ENCODE data around the gene NR2F6. TPM values are rescaled to one million over a fixed set of nuclear protein-coding genes. Genes with fewer than 3 reads are reported as not detected.

Gene NR2F6
- total RNA-seq, 1 experiment from 2014 or later: 90.8 TPM

- no peaks in the 10 kb centered on the region for H3K9me2 ChIP-seq (ENCODE audit: insufficient read depth)
- H3F3A ChIP-seq (ENCODE audit: insufficient read depth, low read depth): peaks cover 61% of the 10 kb centered on the region
- CTCF ChIA-PET: interaction anchor here (0.7 kb wide), 2 partner anchors 33 to 97 kb away, joined by 3 to 4 read pairs; no protein-coding TSS in a partner anchor
- TF ChIP-seq CTCF (conservative IDR thresholded peaks at IDR 0.05) (no peak), EZH2 (IDR thresholded peaks at IDR 0.05; ENCODE audit: low read depth) (no peak)
- no peaks in the 10 kb centered on the region for H3K27me3 ChIP-seq (ENCODE audit: insufficient read depth, low read depth)
- no peaks in the 10 kb centered on the region for H3K9me3 ChIP-seq (ENCODE audit: insufficient read depth, low read depth)
- no peak overlapping the region for H3K27ac ChIP-seq
- POLR2A ChIA-PET (ENCODE audit: unreplicated experiment): no interaction called here
- no peak overlapping the region for H3K4me3 ChIP-seq
- peaks cover 37% of the 10 kb centered on the region for H3K4me1 ChIP-seq (replicated peaks; ENCODE audit: insufficient read depth)
- H3K4me2 ChIP-seq: 0 out of 2 replicates have a peak overlapping the region, but pooled peaks have one; percentile 15
- TSS peak; percentile 39 for BruUV-seq (replicated peaks)
- peak in 1 of 2 experiments; percentile 9 for DNase-seq
- H2AFZ ChIP-seq: no peak overlapping the region
- no peaks in the 10 kb centered on the region; the same call in 1 of the 2 replicates for H3K36me3 ChIP-seq (ENCODE audit: low read depth)
- peaks cover 26% of the 10 kb centered on the region for H3K79me2 ChIP-seq (ENCODE audit: low read depth)
- intact Hi-C loops (cut with micrococcal nuclease; ENCODE audit: unreplicated experiment): loop anchor here (2.0 to 5.0 kb wide), 2 partner anchors 34 to 93 kb away; no protein-coding TSS in a partner anchor
- 0 out of 2 replicates have a peak, but pooled peaks cover 5% of the 10 kb centered on the region for H4K20me1 ChIP-seq (ENCODE audit: insufficient read depth)
These were observed 47.9 kb upstream of the NR2F6 start for GRCh38 chr19:17293605-17294004.

- no TSS peak for BruUV-seq (replicated peaks)
- no peaks in the 10 kb centered on the region for H3K27me3 ChIP-seq (ENCODE audit: insufficient read depth, low read depth)
- H3F3A ChIP-seq (ENCODE audit: insufficient read depth, low read depth): peaks cover 55% of the 10 kb centered on the region
- peak overlapping the region; percentile 65 for H3K4me3 ChIP-seq
- H2AFZ ChIP-seq: peak overlapping the region; percentile 92
- POLR2A ChIA-PET (ENCODE audit: unreplicated experiment): interaction anchor here (0.6 kb wide), 1 partner anchor 127 kb away, joined by 4 read pairs; the partner anchor contains the start of gene MVB12A
- H3K36me3 ChIP-seq (ENCODE audit: low read depth): no peaks in the 10 kb centered on the region; the same call in 1 of the 2 replicates
- H3K4me2 ChIP-seq: peak overlapping the region; percentile 93
- intact Hi-C loops (cut with micrococcal nuclease; ENCODE audit: unreplicated experiment): loop anchor here (2.0 to 5.0 kb wide), 2 partner anchors 35 to 94 kb away; no protein-coding TSS in a partner anchor
- CTCF ChIA-PET: interaction anchor here (0.5 to 1.2 kb wide), 10 partner anchors 13 to 545 kb away, joined by 3 to 9 read pairs (median 4); partner anchors contain the start of gene MRPL34
- 0 out of 2 replicates have a peak, but pooled peaks cover 5% of the 10 kb centered on the region for H4K20me1 ChIP-seq (ENCODE audit: insufficient read depth)
- H3K4me1 ChIP-seq (replicated peaks; ENCODE audit: insufficient read depth): peaks cover 35% of the 10 kb centered on the region
- H3K79me2 ChIP-seq (ENCODE audit: low read depth): peaks cover 22% of the 10 kb centered on the region
- DNase-seq: peak; percentile 86 to 89
- TF ChIP-seq CTCF (conservative IDR thresholded peaks at IDR 0.05) (peak; percentile 77), EZH2 (IDR thresholded peaks at IDR 0.05; ENCODE audit: low read depth) (no peak)
- no peaks in the 10 kb centered on the region for H3K9me3 ChIP-seq (ENCODE audit: insufficient read depth, low read depth)
- H3K27ac ChIP-seq: peak overlapping the region; percentile 63
- H3K9me2 ChIP-seq (ENCODE audit: insufficient read depth): no peaks in the 10 kb centered on the region
These were observed 46.8 kb upstream of the NR2F6 start for GRCh38 chr19:17292301-17293074.

GRCh38 chr19:17289489-17289888, 43.8 kb upstream of the NR2F6 start:
- Histone ChIP-seq H3K4me2 (no peak overlapping the region), H3K4me1 (replicated peaks; ENCODE audit: insufficient read depth) (peaks cover 15% of the 10 kb centered on the region; the same call in 1 of the 2 replicates), H3K4me3 (no peak overlapping the region), H3K9me2 (ENCODE audit: insufficient read depth) (no peaks in the 10 kb centered on the region), H3K79me2 (ENCODE audit: low read depth) (peaks cover 10% of the 10 kb centered on the region), H2AFZ (no peak overlapping the region), H3K27ac (no peak overlapping the region), H3K27me3 (ENCODE audit: insufficient read depth, low read depth) (no peaks in the 10 kb centered on the region), H3K9me3 (ENCODE audit: insufficient read depth, low read depth) (no peaks in the 10 kb centered on the region), H4K20me1 (ENCODE audit: insufficient read depth) (no peaks in the 10 kb centered on the region), H3F3A (ENCODE audit: insufficient read depth, low read depth) (peaks cover 26% of the 10 kb centered on the region), H3K36me3 (ENCODE audit: low read depth) (no peaks in the 10 kb centered on the region; the same call in 1 of the 2 replicates)
- ChIA-PET POLR2A (ENCODE audit: unreplicated experiment) (no interaction called here), CTCF (no interaction called here)
- BruUV-seq (replicated peaks): no TSS peak
- DNase-seq: peak in 1 of 2 experiments; percentile 31
- intact Hi-C loops (cut with micrococcal nuclease; ENCODE audit: unreplicated experiment): no loop called here
- no peak for TF ChIP-seq EZH2 (IDR thresholded peaks at IDR 0.05; ENCODE audit: low read depth)
- TF ChIP-seq CTCF (conservative IDR thresholded peaks at IDR 0.05): no peak; the same call in 1 of the 2 replicates
